Tibial artery (tissue), 4 donors: ENCODE data around the gene ITGA6.

Source experiments
- DNase-seq, 2 donors: peaks; one replicate each; pipeline ENCODE4 v3.0.0-alpha.2; 2019
- H3K27ac ChIP-seq, 2 donors: fragments of 200-600 bp; sonication (generic) in 1 of 2; 1 replicate in 1 of 2; 2 replicates in 1 of 2; pipeline ENCODE4 v1.5.1; 2018 to 2019; ENCODE audit warnings: mild to moderate bottlenecking in 1 of 2
- H3K27me3 ChIP-seq, 2 donors: fragments of 200-600 bp; sonication (generic) in 1 of 2; one replicate each; pipeline versions ENCODE4 v1.5.1 to v1.6.0; 2016 to 2019
- H3K36me3 ChIP-seq, 3 donors: fragments of 200-600 bp; sonication (generic) in 2 of 3; one replicate each; pipeline ENCODE4 v1.5.1; 2016 to 2019; ENCODE audit warnings: mild to moderate bottlenecking in 2 of 3
- H3K4me1 ChIP-seq, 4 donors: fragments of 200-600 bp; sonication (generic) in 2 of 4; 1 replicate in 3 of 4; 2 replicates in 1 of 4; pipeline ENCODE4 v1.5.1; 2016 to 2019
- H3K4me3 ChIP-seq, 2 donors: fragments of 200-600 bp; sonication (generic) in 1 of 2; 1 replicate in 1 of 2; 2 replicates in 1 of 2; pipeline ENCODE4 v1.5.1; 2018 to 2019; ENCODE audit warnings: mild to moderate bottlenecking in 2 of 2
- H3K9me3 ChIP-seq, 3 donors: fragments of 200-600 bp; sonication (generic) in 1 of 3; one replicate each; pipeline ENCODE4 v1.5.1; 2016 to 2019
- intact Hi-C: fragments of 100-400 bp; cut with DNase I; formaldehyde crosslinking; loops from one replicate; pipeline ENCODE4 v1.15.0; 2023; ENCODE audit warnings: low total_unique reads
- TF ChIP-seq, protein P1 (sequence below), 2 experiments: fragments of 200-600 bp in 1 of 2; fragments of 450-650 bp in 1 of 2; IDR thresholded peaks; one replicate each; pipeline ENCODE4 v1.5.1; 2017 to 2019; ENCODE audit warnings: antibody characterized with exemption in 2 of 2, mild to moderate bottlenecking in 1 of 2, moderate library complexity in 1 of 2

ITGA6 gene

DNA sequence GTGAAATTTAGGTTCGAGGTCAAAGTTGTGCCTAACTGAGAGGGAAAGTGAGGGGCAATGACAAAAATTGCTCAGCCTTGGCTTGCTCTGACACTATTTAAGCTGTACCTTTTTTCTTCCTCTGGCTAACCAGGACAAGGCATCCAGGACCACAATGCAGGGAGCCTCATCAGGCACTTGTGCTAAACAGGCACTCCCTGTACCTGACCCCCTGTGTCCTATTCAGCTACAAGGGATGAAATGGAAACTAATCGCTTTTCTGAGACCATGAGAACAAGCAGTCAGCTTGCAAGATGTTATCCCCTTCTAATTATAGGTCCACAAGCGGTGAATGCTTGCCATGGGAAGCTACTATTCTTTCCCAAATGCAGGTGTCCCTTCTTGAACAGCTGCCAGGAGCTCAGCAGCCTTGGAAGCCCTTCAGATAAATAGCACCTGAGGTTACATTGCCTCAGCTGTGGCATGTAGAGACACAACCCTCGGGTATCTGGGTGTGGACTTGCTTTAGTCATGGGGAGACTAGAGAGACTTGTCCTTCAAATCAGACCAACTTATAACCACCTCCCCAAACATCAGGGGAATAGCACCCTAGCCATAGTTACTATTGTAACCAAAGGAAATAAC is 19.1 kb upstream of the ITGA6 start:
- Histone ChIP-seq H3K4me3 (no peak overlapping the region), H3K27me3 (no peaks in the 10 kb centered on the region), H3K36me3 (no peaks in the 10 kb centered on the region), H3K4me1 (peaks cover 0 to 6% (median 0%) of the 10 kb centered on the region in 4 donors), H3K27ac (no peak overlapping the region), H3K9me3 (no peaks in the 10 kb centered on the region)
- TF ChIP-seq, protein P1, sequence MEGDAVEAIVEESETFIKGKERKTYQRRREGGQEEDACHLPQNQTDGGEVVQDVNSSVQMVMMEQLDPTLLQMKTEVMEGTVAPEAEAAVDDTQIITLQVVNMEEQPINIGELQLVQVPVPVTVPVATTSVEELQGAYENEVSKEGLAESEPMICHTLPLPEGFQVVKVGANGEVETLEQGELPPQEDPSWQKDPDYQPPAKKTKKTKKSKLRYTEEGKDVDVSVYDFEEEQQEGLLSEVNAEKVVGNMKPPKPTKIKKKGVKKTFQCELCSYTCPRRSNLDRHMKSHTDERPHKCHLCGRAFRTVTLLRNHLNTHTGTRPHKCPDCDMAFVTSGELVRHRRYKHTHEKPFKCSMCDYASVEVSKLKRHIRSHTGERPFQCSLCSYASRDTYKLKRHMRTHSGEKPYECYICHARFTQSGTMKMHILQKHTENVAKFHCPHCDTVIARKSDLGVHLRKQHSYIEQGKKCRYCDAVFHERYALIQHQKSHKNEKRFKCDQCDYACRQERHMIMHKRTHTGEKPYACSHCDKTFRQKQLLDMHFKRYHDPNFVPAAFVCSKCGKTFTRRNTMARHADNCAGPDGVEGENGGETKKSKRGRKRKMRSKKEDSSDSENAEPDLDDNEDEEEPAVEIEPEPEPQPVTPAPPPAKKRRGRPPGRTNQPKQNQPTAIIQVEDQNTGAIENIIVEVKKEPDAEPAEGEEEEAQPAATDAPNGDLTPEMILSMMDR (IDR thresholded peaks at IDR 0.05), result no peak
- DNase-seq, result no peak
- intact Hi-C loops, result no loop called here

DNA sequence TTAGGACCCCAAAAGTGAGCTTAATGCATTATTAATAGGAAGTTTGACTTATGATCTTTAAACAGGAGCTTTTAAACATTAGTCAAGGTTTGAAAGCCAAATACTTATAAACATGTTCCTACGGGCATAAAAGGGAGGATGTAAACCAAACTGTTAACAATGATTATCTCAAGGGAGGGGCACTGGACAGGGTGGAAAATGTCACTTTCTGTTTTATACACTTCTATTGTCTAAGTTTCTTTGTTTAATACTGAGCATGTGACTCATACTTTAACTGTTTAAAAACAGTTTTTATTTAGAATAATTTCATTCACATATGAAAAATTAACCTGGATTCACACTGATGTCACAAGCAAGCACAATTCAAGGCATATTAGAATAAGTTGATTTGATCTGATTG is 18.3 kb upstream of the ITGA6 start:
- H3K4me3 ChIP-seq, result no peak overlapping the region
- no peaks in the 10 kb centered on the region for H3K9me3 ChIP-seq
- TF ChIP-seq, protein P1 (IDR thresholded peaks at IDR 0.05), result no peak
- peaks cover 0 to 6% (median 0%) of the 10 kb centered on the region in 4 donors for H3K4me1 ChIP-seq
- intact Hi-C loops, result no loop called here
- H3K27me3 ChIP-seq, result no peaks in the 10 kb centered on the region
- no peaks in the 10 kb centered on the region for H3K36me3 ChIP-seq
- no peak for DNase-seq
- no peak overlapping the region for H3K27ac ChIP-seq

DNA sequence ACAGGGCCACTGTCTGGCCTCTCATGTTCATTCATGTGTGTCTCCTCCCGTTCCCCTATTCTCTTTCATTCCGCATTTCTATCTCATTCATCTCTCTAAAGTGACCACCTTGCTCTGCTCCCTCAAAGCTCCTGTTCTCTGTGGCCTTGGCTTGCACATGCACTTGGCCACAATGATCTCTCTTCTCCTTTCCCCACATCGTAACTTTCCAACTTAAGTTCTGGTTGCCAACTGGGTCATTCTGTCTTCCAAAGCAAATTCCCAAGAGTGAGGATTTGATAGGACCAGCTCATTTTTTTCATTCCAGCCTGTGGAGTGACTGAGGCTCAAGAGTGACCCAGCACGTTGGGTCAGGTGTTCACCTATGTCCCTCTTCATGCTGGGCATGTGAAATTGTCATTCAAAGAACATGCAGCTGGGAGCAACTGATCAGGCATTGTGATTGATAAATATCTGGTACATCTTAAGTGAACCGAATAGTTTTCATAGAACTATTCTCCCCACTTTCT is 14.3 kb upstream of the ITGA6 start:
- Histone ChIP-seq H3K27ac (no peak overlapping the region), H3K9me3 (no peaks in the 10 kb centered on the region), H3K27me3 (no peaks in the 10 kb centered on the region), H3K36me3 (no peaks in the 10 kb centered on the region), H3K4me1 (no peaks in the 10 kb centered on the region), H3K4me3 (no peak overlapping the region)
- intact Hi-C loops, result no loop called here
- DNase-seq, result no peak
- TF ChIP-seq, protein P1 (IDR thresholded peaks at IDR 0.05), result no peak

DNA sequence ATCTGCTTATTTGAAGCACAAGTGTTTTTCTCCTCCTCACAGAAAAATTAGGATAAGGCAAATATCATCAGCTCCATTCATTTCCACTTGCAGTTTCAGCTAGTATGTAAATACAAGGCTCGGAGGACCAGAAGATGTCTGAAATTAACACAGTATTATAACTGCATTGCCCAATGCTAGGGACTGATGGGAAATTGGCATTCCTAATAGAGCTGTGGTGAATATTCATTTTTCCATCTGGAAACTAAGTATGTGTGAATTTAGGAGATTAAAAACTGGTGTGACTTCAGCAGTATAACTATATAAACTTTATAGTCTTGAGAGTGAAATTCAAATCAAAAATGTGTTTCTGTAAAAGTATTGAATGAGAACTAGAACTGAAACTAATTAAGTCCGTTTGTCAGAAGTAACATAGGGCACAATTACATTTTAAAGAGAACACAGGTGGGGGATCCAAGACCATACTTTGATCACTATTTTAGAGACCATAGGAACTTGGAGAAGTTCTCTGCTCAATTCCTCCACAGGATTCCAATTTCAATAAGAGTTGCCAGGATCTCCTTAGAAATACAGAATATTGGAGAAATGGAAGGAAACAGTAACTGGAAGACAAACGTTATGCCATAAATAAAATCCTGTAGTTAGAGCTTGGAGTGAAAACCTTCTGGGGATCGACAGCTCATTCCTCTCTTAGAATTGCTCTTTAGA is 12.1 kb upstream of the ITGA6 start:
- DNase-seq, result no peak
- no peaks in the 10 kb centered on the region for H3K36me3 ChIP-seq
- no peaks in the 10 kb centered on the region for H3K27me3 ChIP-seq
- no peaks in the 10 kb centered on the region for H3K4me1 ChIP-seq
- H3K27ac ChIP-seq, result no peak overlapping the region
- intact Hi-C loops, result no loop called here
- no peaks in the 10 kb centered on the region for H3K9me3 ChIP-seq
- no peak overlapping the region for H3K4me3 ChIP-seq
- TF ChIP-seq, protein P1 (IDR thresholded peaks at IDR 0.05), result no peak

DNA sequence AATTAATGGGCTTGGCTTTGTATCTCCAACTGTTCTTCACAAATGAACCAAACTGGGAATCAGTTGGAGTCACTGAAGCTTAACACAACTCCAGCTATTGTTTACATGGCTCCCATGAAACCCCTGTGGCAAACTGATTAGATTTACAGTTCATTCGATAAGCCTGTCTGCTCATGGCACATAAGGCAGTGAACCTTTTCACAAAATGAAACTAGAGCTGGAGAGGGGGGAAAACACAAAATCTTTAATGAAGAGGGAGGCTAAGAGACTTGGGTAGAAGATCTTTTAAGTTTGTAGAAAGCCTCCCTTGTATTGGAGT is 11.6 kb upstream of the ITGA6 start:
- no peaks in the 10 kb centered on the region for H3K9me3 ChIP-seq
- no peak for DNase-seq
- TF ChIP-seq, protein P1 (IDR thresholded peaks at IDR 0.05), result no peak
- no peak overlapping the region for H3K27ac ChIP-seq
- H3K27me3 ChIP-seq, result no peaks in the 10 kb centered on the region
- no peak overlapping the region for H3K4me3 ChIP-seq
- no peaks in the 10 kb centered on the region for H3K36me3 ChIP-seq
- intact Hi-C loops, result no loop called here
- H3K4me1 ChIP-seq, result no peaks in the 10 kb centered on the region
